Gastrocnemius medialis (tissue), 4 donors: Measurements from ENCODE around the gene SHKBP1. TPM values are rescaled to one million over a fixed set of nuclear protein-coding genes. Genes with fewer than 3 reads are reported as not detected.

Source experiments
- ATAC-seq, 2 donors: fragments of 150-250 bp; one replicate each; pipeline ENCODE4 v1.9.1; 2016
- DNase-seq, 2 donors: peaks; one replicate each; pipeline ENCODE4 v3.0.0-alpha.2; 2019
- H3K27ac ChIP-seq, 4 donors: fragments of 200-600 bp; sonication (generic); 1 replicate in 1 of 4; 2 replicates in 3 of 4; pipeline ENCODE4 v1.5.1; 2016 to 2018; ENCODE audit warnings: mild to moderate bottlenecking in 2 of 4, moderate library complexity in 1 of 4
- H3K27me3 ChIP-seq, 3 donors: fragments of 200-600 bp; sonication (generic) in 2 of 3; 1 replicate in 1 of 3; 2 replicates in 2 of 3; pipeline versions ENCODE4 v1.5.1 to v1.6.0; 2016 to 2019; ENCODE audit warnings: mild to moderate bottlenecking in 1 of 3, moderate library complexity in 1 of 3
- H3K36me3 ChIP-seq, 2 donors: fragments of 200-600 bp; sonication (generic) in 1 of 2; one replicate each; pipeline ENCODE4 v1.5.1; 2017 to 2018
- H3K4me1 ChIP-seq, 2 donors: fragments of 200-600 bp; sonication (generic) in 1 of 2; one replicate each; pipeline ENCODE4 v1.5.1; 2016 to 2017; ENCODE audit warnings: mild to moderate bottlenecking in 2 of 2
- H3K4me3 ChIP-seq, 4 donors: fragments of 200-600 bp; sonication (generic) in 3 of 4; 1 replicate in 1 of 4; 2 replicates in 3 of 4; pipeline ENCODE4 v1.5.1; 2016 to 2019; ENCODE audit warnings: mild to moderate bottlenecking in 2 of 4
- H3K9me3 ChIP-seq, 3 donors: fragments of 200-600 bp; sonication (generic) in 2 of 3; 1 replicate in 1 of 3; 2 replicates in 2 of 3; pipeline ENCODE4 v1.5.1; 2016 to 2019
- CTCF ChIP-seq, 5 experiments: fragments of 450-650 bp in 3 of 5; fragments of 200-600 bp in 2 of 5; sonication (generic) in 2 of 5; IDR thresholded peaks in 4 of 5; conservative IDR thresholded peaks in 1 of 5; 1 replicate in 4 of 5; 2 replicates in 1 of 5; pipeline ENCODE4 v1.5.1; 2016 to 2019; ENCODE audit warnings: antibody characterized with exemption in 5 of 5, mild to moderate bottlenecking in 3 of 5, moderate library complexity in 3 of 5
- POLR2A ChIP-seq, 2 donors: fragments of 450-650 bp; IDR thresholded peaks; one replicate each; pipeline ENCODE4 v1.6.1; 2017; ENCODE audit warnings: antibody characterized with exemption in 2 of 2, mild to moderate bottlenecking in 2 of 2, moderate library complexity in 2 of 2
- in situ Hi-C, 4 donors: fragments of 200-750 bp; cut with MboI; loops; one replicate each; pipeline versions ENCODE4 v1.15.0 to v1.8.0; 2017; ENCODE audit warnings: low sequenced_read_pairs in 4 of 4
- intact Hi-C: fragments of 100-400 bp; cut with DNase I; formaldehyde crosslinking; loops from one replicate; pipeline ENCODE4 v1.15.1; 2023; ENCODE audit warnings: low total_unique reads
- total RNA-seq, 4 donors: library from RNA; depleted of rRNA; stranded (reverse); fragments of >200 nt; gene quantifications; one replicate each; pipeline versions ENCODE4 v1.1.0 to v1.2.3, GENCODE V29; 2016

The SHKBP1 gene
- total RNA-seq, 4 donors from 2014 or later, result 11.1 to 24.5 (median 23.6) TPM

DNA sequence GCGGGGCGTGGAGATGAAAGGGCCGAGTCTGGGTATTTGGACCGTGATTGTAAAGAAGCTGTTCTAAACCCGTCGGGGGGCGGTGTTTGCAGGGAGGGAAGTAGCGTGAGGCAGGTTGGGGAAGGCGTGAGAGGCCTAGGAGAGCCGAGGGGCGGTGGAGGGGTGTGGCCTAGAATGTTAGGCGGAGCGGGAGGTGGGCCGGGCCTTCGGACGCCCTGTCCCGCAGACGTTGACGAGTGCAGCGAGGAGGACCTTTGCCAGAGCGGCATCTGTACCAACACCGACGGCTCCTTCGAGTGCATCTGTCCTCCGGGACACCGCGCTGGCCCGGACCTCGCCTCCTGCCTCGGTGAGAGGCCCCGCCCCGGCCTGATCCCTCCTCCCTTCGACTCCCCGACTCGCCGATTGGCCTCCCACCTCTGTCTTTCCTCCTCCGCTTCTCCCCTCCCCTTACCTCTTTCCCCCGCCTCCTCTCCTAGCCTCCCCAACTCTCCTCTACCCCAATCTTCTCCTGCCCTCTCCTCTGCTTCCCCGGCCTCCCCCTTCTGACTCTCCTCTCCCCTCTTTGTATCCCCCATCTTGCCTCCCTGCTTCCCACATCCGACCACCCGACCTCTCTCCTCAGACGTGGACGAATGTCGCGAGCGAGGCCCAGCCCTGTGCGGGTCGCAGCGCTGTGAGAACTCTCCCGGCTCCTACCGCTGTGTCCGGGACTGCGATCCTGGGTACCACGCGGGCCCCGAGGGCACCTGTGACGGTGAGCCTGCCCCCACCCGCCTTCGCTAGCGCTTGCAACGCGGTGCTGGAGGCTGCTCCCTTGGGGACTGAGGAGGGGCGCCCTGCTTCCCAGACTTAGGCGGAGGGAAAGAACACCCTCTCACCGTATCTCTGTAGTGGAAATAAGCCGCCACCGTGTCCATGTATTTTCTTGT is 37.3 kb downstream of the SHKBP1 start:
- TF ChIP-seq CTCF (IDR thresholded peaks at IDR 0.05 in 4 of 5, conservative IDR thresholded peaks at IDR 0.05 in 1 of 5) (no peak), POLR2A (IDR thresholded peaks at IDR 0.05) (no peak)
- ATAC-seq, result no peak
- H3K4me1 ChIP-seq, result peaks cover 7 to 9% of the 10 kb centered on the region in 2 donors
- intact Hi-C loops, result no loop called here
- in situ Hi-C loops, result no loop called here
- peak overlapping the region; percentile 27 to 47 (median 40) for H3K4me3 ChIP-seq
- H3K36me3 ChIP-seq, result no peaks in the 10 kb centered on the region
- no peaks in the 10 kb centered on the region for H3K27me3 ChIP-seq
- H3K9me3 ChIP-seq, result no peaks in the 10 kb centered on the region
- peak overlapping the region in 3 of 4 donors; percentile 19 to 58 (median 45) for H3K27ac ChIP-seq
- peak in 1 of 2 donors; percentile 58 for DNase-seq

- Histone ChIP-seq H3K36me3 (no peaks in the 10 kb centered on the region), H3K9me3 (no peaks in the 10 kb centered on the region), H3K27ac (peak overlapping the region in 3 of 4 donors; percentile 19 to 58 (median 45)), H3K4me1 (peaks cover 7 to 9% of the 10 kb centered on the region in 2 donors), H3K4me3 (peak overlapping the region; percentile 27 to 47 (median 40)), H3K27me3 (no peaks in the 10 kb centered on the region)
- ATAC-seq (peak; percentile 11 to 38), DNase-seq (peak; percentile 51 to 67)
- in situ Hi-C loops (no loop called here), intact Hi-C loops (no loop called here)
- no peak for TF ChIP-seq POLR2A (IDR thresholded peaks at IDR 0.05)
- no peak for TF ChIP-seq CTCF (IDR thresholded peaks at IDR 0.05 in 4 of 5, conservative IDR thresholded peaks at IDR 0.05 in 1 of 5)
Measured at GRCh38 chr19:40614622-40615411, 38.1 kb downstream of the SHKBP1 start.

GRCh38 chr19:40616178-40616577 is 39.5 kb downstream of the SHKBP1 start:
- Histone ChIP-seq H3K27ac (no peak overlapping the region), H3K4me1 (no peaks in the 10 kb centered on the region), H3K9me3 (no peaks in the 10 kb centered on the region), H3K36me3 (no peaks in the 10 kb centered on the region), H3K27me3 (no peaks in the 10 kb centered on the region), H3K4me3 (no peak overlapping the region)
- no peak for ATAC-seq
- in situ Hi-C loops (no loop called here), intact Hi-C loops (no loop called here)
- no peak for TF ChIP-seq POLR2A (IDR thresholded peaks at IDR 0.05)
- no peak for TF ChIP-seq CTCF (IDR thresholded peaks at IDR 0.05 in 4 of 5, conservative IDR thresholded peaks at IDR 0.05 in 1 of 5)
- DNase-seq, result no peak

DNA sequence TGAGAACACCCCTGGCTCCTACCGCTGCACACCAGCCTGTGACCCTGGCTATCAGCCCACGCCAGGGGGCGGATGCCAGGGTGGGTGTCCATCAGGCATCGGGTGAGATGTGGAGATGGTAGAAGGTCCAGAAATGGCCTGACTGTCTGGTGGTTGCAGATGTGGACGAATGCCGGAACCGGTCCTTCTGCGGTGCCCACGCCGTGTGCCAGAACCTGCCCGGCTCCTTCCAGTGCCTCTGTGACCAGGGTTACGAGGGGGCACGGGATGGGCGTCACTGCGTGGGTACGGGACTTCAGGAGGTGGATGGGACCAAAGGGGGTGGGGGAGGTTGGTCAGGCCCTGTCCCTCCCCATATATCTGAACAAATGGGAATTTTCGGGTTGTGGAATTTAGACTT is 40.3 kb downstream of the SHKBP1 start:
- DNase-seq (no peak), ATAC-seq (no peak)
- Histone ChIP-seq H3K4me3 (no peak overlapping the region), H3K36me3 (no peaks in the 10 kb centered on the region), H3K9me3 (no peaks in the 10 kb centered on the region), H3K4me1 (no peaks in the 10 kb centered on the region), H3K27me3 (no peaks in the 10 kb centered on the region), H3K27ac (no peak overlapping the region)
- TF ChIP-seq POLR2A (IDR thresholded peaks at IDR 0.05), result no peak
- no peak for TF ChIP-seq CTCF (IDR thresholded peaks at IDR 0.05 in 4 of 5, conservative IDR thresholded peaks at IDR 0.05 in 1 of 5)
- in situ Hi-C loops, result no loop called here
- intact Hi-C loops, result no loop called here
